ENCODE results near the gene WBP11. TPM values are rescaled to one million over a fixed set of nuclear protein-coding genes. Genes with fewer than 3 reads are reported as not detected.

WBP11 gene
- total and polyA plus RNA-seq, 4 donors = 9.9 to 16.6 (median 12.2) TPM

GRCh38 chr12:14784471-14784870 is 18.8 kb downstream of the WBP11 start:
- Histone ChIP-seq H3K4me3 (ENCODE audit: low read depth in 1 of 3, low read length in 3 of 3) (no peak overlapping the region), H3K9ac (ENCODE audit: low read depth in 1 of 2, low read length in 2 of 2) (no peak overlapping the region), H3K36me3 (ENCODE audit: control insufficient read depth in 4 of 4, insufficient read depth in 3 of 4, low read depth in 1 of 4, low read length in 3 of 4) (peaks cover 11 to 40% (median 31%) of the 10 kb centered on the region in 4 donors), H3K27ac (ENCODE audit: low read depth in 1 of 2, low read length in 2 of 2) (no peak overlapping the region), H3K9me3 (ENCODE audit: control insufficient read depth in 4 of 4, low read length in 3 of 4) (no peaks in the 10 kb centered on the region), H3K27me3 (ENCODE audit: control insufficient read depth in 4 of 4, insufficient read depth in 4 of 4, low read length in 3 of 4) (no peaks in the 10 kb centered on the region), H3K4me1 (ENCODE audit: control insufficient read depth in 4 of 4, insufficient read depth in 4 of 4, low read length in 3 of 4) (no peaks in the 10 kb centered on the region)
- WGBS = 94% methylated on average over 2 of the region's 2 CpGs
- no peak for DNase-seq (ENCODE audit: low spot score)
- TF ChIP-seq TAF1 (conservative IDR thresholded peaks at IDR 0.05) = no peak
- TF ChIP-seq YY1 (IDR thresholded peaks at IDR 0.05) = no peak
- no peak for TF ChIP-seq HNF4A (conservative IDR thresholded peaks at IDR 0.05)
- no peak for TF ChIP-seq FOXA1 (IDR thresholded peaks at IDR 0.05)
- TF ChIP-seq MAX (IDR thresholded peaks at IDR 0.05) = no peak
- no peak for TF ChIP-seq ZBTB33 (IDR thresholded peaks at IDR 0.05)
- TF ChIP-seq REST (IDR thresholded peaks at IDR 0.05) = no peak
- TF ChIP-seq RAD21 (IDR thresholded peaks at IDR 0.05) = no peak
- no peak for TF ChIP-seq JUND (IDR thresholded peaks at IDR 0.05)
- no peak for TF ChIP-seq ATF3 (IDR thresholded peaks at IDR 0.05)

- TF ChIP-seq EGR1 (IDR thresholded peaks at IDR 0.05; ENCODE audit: low read depth in 2 of 2) = no peak
- TF ChIP-seq TAF1 (conservative IDR thresholded peaks at IDR 0.05) = no peak
- no peak for TF ChIP-seq FOXA1 (IDR thresholded peaks at IDR 0.05)
- TF ChIP-seq JUND (IDR thresholded peaks at IDR 0.05) = no peak
- no peak for TF ChIP-seq ZBTB33 (IDR thresholded peaks at IDR 0.05)
- TF ChIP-seq REST (IDR thresholded peaks at IDR 0.05) = no peak
- no peak for TF ChIP-seq RAD21 (IDR thresholded peaks at IDR 0.05)
- TF ChIP-seq ATF3 (IDR thresholded peaks at IDR 0.05) = no peak
- no peak for TF ChIP-seq HNF4A (conservative IDR thresholded peaks at IDR 0.05)
- TF ChIP-seq YY1 (IDR thresholded peaks at IDR 0.05) = no peak
- no peak for TF ChIP-seq FOXA2 (IDR thresholded peaks at IDR 0.05)
- no peaks in the 10 kb centered on the region for H3K27me3 ChIP-seq (ENCODE audit: control insufficient read depth in 4 of 4, insufficient read depth in 4 of 4, low read length in 3 of 4)
- H3K9me3 ChIP-seq (ENCODE audit: control insufficient read depth in 4 of 4, low read length in 3 of 4) = no peaks in the 10 kb centered on the region
- no peak for DNase-seq (ENCODE audit: low spot score)
- no peak overlapping the region for H3K27ac ChIP-seq (ENCODE audit: low read depth in 1 of 2, low read length in 2 of 2)
- H3K4me1 ChIP-seq (ENCODE audit: control insufficient read depth in 4 of 4, insufficient read depth in 4 of 4, low read length in 3 of 4) = no peaks in the 10 kb centered on the region
- H3K36me3 ChIP-seq (ENCODE audit: control insufficient read depth in 4 of 4, insufficient read depth in 3 of 4, low read depth in 1 of 4, low read length in 3 of 4) = peaks cover 6 to 24% (median 19%) of the 10 kb centered on the region in 4 donors
- H3K4me3 ChIP-seq (ENCODE audit: low read depth in 1 of 3, low read length in 3 of 3) = no peak overlapping the region
- no peak overlapping the region for H3K9ac ChIP-seq (ENCODE audit: low read depth in 1 of 2, low read length in 2 of 2)
Observed at GRCh38 chr12:14782756-14783155, 20.5 kb downstream of the WBP11 start.
